Measurements from ENCODE around the gene YIPF5.

- no peak for TF ChIP-seq POLR2AphosphoS5 (IDR thresholded peaks at IDR 0.05; ENCODE audit: low read depth, low read length)
- no peak for TF ChIP-seq POLR2A (IDR thresholded peaks at IDR 0.05; ENCODE audit: low read depth, low read length)
Measured at GRCh38 chr5:144122641-144123040, 47.8 kb downstream of the YIPF5 start.
